Measurements from ENCODE around the gene GSK3A. TPM values are rescaled to one million over a fixed set of nuclear protein-coding genes. Genes with fewer than 3 reads are reported as not detected.

The GSK3A gene
- total RNA-seq, 1 donor from 2014 or later = 5.2 TPM

DNA sequence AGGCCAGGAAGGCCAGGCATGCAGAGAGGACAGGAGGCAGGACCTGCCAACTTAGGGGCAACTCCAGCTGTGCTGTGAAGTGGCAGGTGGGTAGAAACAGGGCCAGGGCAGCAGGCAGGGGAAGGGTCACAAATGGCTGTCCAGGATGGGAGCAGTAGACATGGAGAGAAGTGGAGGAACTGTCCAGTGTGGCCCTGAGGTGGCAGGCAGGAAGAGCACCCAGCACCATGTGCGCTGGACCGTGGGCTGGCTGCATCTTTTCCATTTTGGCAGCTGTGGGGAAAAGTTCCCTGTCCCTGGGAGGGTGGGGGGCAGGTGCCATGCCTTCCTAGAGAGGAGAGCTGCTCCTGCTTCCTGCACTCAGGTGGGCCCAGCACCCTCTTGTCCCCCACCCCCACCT is 38.7 kb downstream of the GSK3A start:
- H3K9ac ChIP-seq (ENCODE audit: low read depth in 1 of 3, low read length in 3 of 3) = no peak overlapping the region
- no peak overlapping the region for H3K27ac ChIP-seq (ENCODE audit: low read depth, low read length)
- peaks cover 9 to 32% (median 9%) of the 10 kb centered on the region in 3 donors for H3K4me1 ChIP-seq (ENCODE audit: control insufficient read depth in 3 of 3, insufficient read depth in 3 of 3, low read length in 3 of 3)
- H3K9me3 ChIP-seq (ENCODE audit: control insufficient read depth in 3 of 3, low read length in 3 of 3) = no peaks in the 10 kb centered on the region
- peaks cover 49 to 80% (median 73%) of the 10 kb centered on the region in 3 donors for H3K36me3 ChIP-seq (ENCODE audit: control insufficient read depth in 3 of 3, insufficient read depth in 3 of 3, low read length in 3 of 3)
- H3K4me3 ChIP-seq (ENCODE audit: low read length in 3 of 3) = no peak overlapping the region
- no peaks in the 10 kb centered on the region for H3K27me3 ChIP-seq (ENCODE audit: control insufficient read depth in 3 of 3, insufficient read depth in 3 of 3, low read length in 3 of 3)

- H3K27me3 ChIP-seq (ENCODE audit: control insufficient read depth in 3 of 3, insufficient read depth in 3 of 3, low read length in 3 of 3) = no peaks in the 10 kb centered on the region
- peaks cover 9 to 32% (median 9%) of the 10 kb centered on the region in 3 donors for H3K4me1 ChIP-seq (ENCODE audit: control insufficient read depth in 3 of 3, insufficient read depth in 3 of 3, low read length in 3 of 3)
- peak overlapping the region; percentile 26 for H3K27ac ChIP-seq (ENCODE audit: low read depth, low read length)
- H3K4me3 ChIP-seq (ENCODE audit: low read length in 3 of 3) = no peak overlapping the region
- H3K9ac ChIP-seq (ENCODE audit: low read depth in 1 of 3, low read length in 3 of 3) = no peak overlapping the region
- peaks cover 47 to 70% (median 66%) of the 10 kb centered on the region in 3 donors for H3K36me3 ChIP-seq (ENCODE audit: control insufficient read depth in 3 of 3, insufficient read depth in 3 of 3, low read length in 3 of 3)
- no peaks in the 10 kb centered on the region for H3K9me3 ChIP-seq (ENCODE audit: control insufficient read depth in 3 of 3, low read length in 3 of 3)
These were observed 40.0 kb downstream of the GSK3A start for GRCh38 chr19:42202290-42202880.

GRCh38 chr19:42201489-42202289 is 40.7 kb downstream of the GSK3A start:
- no peak overlapping the region for H3K4me3 ChIP-seq (ENCODE audit: low read length in 3 of 3)
- peak overlapping the region; percentile 66 for H3K27ac ChIP-seq (ENCODE audit: low read depth, low read length)
- H3K27me3 ChIP-seq (ENCODE audit: control insufficient read depth in 3 of 3, insufficient read depth in 3 of 3, low read length in 3 of 3) = peaks cover 0 to 3% (median 0%) of the 10 kb centered on the region in 3 donors
- H3K9me3 ChIP-seq (ENCODE audit: control insufficient read depth in 3 of 3, low read length in 3 of 3) = no peaks in the 10 kb centered on the region
- H3K9ac ChIP-seq (ENCODE audit: low read depth in 1 of 3, low read length in 3 of 3) = no peak overlapping the region
- H3K36me3 ChIP-seq (ENCODE audit: control insufficient read depth in 3 of 3, insufficient read depth in 3 of 3, low read length in 3 of 3) = peaks cover 42 to 69% (median 63%) of the 10 kb centered on the region in 3 donors
- H3K4me1 ChIP-seq (ENCODE audit: control insufficient read depth in 3 of 3, insufficient read depth in 3 of 3, low read length in 3 of 3) = peaks cover 9 to 32% (median 9%) of the 10 kb centered on the region in 3 donors

- H3K27ac ChIP-seq (ENCODE audit: low read depth, low read length) = no peak overlapping the region
- H3K9ac ChIP-seq (ENCODE audit: low read depth in 1 of 3, low read length in 3 of 3) = no peak overlapping the region
- peaks cover 9 to 32% (median 9%) of the 10 kb centered on the region in 3 donors for H3K4me1 ChIP-seq (ENCODE audit: control insufficient read depth in 3 of 3, insufficient read depth in 3 of 3, low read length in 3 of 3)
- no peaks in the 10 kb centered on the region for H3K9me3 ChIP-seq (ENCODE audit: control insufficient read depth in 3 of 3, low read length in 3 of 3)
- H3K36me3 ChIP-seq (ENCODE audit: control insufficient read depth in 3 of 3, insufficient read depth in 3 of 3, low read length in 3 of 3) = peaks cover 37 to 58% (median 58%) of the 10 kb centered on the region in 3 donors
- H3K4me3 ChIP-seq (ENCODE audit: low read length in 3 of 3) = no peak overlapping the region
- H3K27me3 ChIP-seq (ENCODE audit: control insufficient read depth in 3 of 3, insufficient read depth in 3 of 3, low read length in 3 of 3) = peaks cover 0 to 3% (median 0%) of the 10 kb centered on the region in 3 donors
These were observed 42.2 kb downstream of the GSK3A start for GRCh38 chr19:42200116-42200715.

- Histone ChIP-seq H3K4me1 (ENCODE audit: control insufficient read depth in 3 of 3, insufficient read depth in 3 of 3, low read length in 3 of 3) (peaks cover 9 to 32% (median 9%) of the 10 kb centered on the region in 3 donors), H3K9me3 (ENCODE audit: control insufficient read depth in 3 of 3, low read length in 3 of 3) (no peaks in the 10 kb centered on the region), H3K36me3 (ENCODE audit: control insufficient read depth in 3 of 3, insufficient read depth in 3 of 3, low read length in 3 of 3) (peaks cover 33 to 53% (median 53%) of the 10 kb centered on the region in 3 donors), H3K27me3 (ENCODE audit: control insufficient read depth in 3 of 3, insufficient read depth in 3 of 3, low read length in 3 of 3) (peaks cover 0 to 3% (median 0%) of the 10 kb centered on the region in 3 donors), H3K27ac (ENCODE audit: low read depth, low read length) (no peak overlapping the region), H3K9ac (ENCODE audit: low read depth in 1 of 3, low read length in 3 of 3) (no peak overlapping the region), H3K4me3 (ENCODE audit: low read length in 3 of 3) (no peak overlapping the region)
These were observed 42.8 kb downstream of the GSK3A start for GRCh38 chr19:42199440-42200115.

DNA sequence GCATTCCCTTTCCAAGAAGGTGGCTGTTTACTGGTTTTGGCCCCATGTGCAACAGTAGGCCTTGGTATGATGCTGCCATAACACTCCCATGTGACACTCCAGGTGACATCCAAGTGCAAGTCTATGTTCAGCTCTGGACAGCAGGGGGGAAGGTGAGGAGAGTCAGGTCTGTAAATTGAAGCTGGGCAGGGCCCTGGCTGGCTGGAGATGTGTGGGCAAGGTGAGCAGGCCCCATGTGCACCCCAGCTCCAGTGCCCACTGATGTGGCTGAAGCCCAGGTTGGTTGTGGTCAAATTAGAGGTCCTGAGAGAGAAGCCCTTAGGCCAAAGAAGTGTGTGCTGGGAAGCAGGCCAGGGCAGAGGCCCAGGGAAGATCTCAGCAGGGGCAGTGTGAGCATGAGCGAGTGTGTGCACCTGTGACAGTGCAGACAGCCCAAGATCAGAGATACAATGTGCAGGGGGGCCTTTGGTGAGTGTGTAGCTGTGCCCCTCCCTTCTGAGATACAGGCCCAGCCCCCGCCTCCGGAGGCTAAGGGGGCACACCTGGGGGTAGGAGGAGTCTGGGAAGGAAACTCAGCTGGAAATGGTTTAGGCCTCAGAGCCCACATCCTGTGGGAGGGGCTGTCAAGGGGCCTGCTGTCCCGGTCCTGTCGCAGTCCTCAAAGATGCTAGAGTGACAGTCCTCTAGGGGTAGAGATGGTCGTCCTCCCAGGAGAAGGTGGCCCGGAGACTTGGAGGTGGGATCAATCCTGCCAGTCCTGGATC is 43.5 kb downstream of the GSK3A start:
- peaks cover 9 to 32% (median 9%) of the 10 kb centered on the region in 3 donors for H3K4me1 ChIP-seq (ENCODE audit: control insufficient read depth in 3 of 3, insufficient read depth in 3 of 3, low read length in 3 of 3)
- no peak overlapping the region for H3K9ac ChIP-seq (ENCODE audit: low read depth in 1 of 3, low read length in 3 of 3)
- H3K27me3 ChIP-seq (ENCODE audit: control insufficient read depth in 3 of 3, insufficient read depth in 3 of 3, low read length in 3 of 3) = peaks cover 0 to 3% (median 0%) of the 10 kb centered on the region in 3 donors
- H3K4me3 ChIP-seq (ENCODE audit: low read length in 3 of 3) = no peak overlapping the region
- H3K36me3 ChIP-seq (ENCODE audit: control insufficient read depth in 3 of 3, insufficient read depth in 3 of 3, low read length in 3 of 3) = peaks cover 30 to 53% (median 47%) of the 10 kb centered on the region in 3 donors
- no peaks in the 10 kb centered on the region for H3K9me3 ChIP-seq (ENCODE audit: control insufficient read depth in 3 of 3, low read length in 3 of 3)
- no peak overlapping the region for H3K27ac ChIP-seq (ENCODE audit: low read depth, low read length)

GRCh38 chr19:42197375-42197817 is 45.0 kb downstream of the GSK3A start:
- Histone ChIP-seq H3K27ac (ENCODE audit: low read depth, low read length) (no peak overlapping the region), H3K9ac (ENCODE audit: low read depth in 1 of 3, low read length in 3 of 3) (no peak overlapping the region), H3K4me3 (ENCODE audit: low read length in 3 of 3) (no peak overlapping the region), H3K9me3 (ENCODE audit: control insufficient read depth in 3 of 3, low read length in 3 of 3) (peaks cover 4% of the 10 kb centered on the region in 3 donors), H3K27me3 (ENCODE audit: control insufficient read depth in 3 of 3, insufficient read depth in 3 of 3, low read length in 3 of 3) (peaks cover 0 to 3% (median 0%) of the 10 kb centered on the region in 3 donors), H3K4me1 (ENCODE audit: control insufficient read depth in 3 of 3, insufficient read depth in 3 of 3, low read length in 3 of 3) (peaks cover 7 to 25% (median 9%) of the 10 kb centered on the region in 3 donors), H3K36me3 (ENCODE audit: control insufficient read depth in 3 of 3, insufficient read depth in 3 of 3, low read length in 3 of 3) (peaks cover 24 to 39% (median 35%) of the 10 kb centered on the region in 3 donors)

GRCh38 chr19:42196011-42197001 is 46.1 kb downstream of the GSK3A start:
- Histone ChIP-seq H3K9me3 (ENCODE audit: control insufficient read depth in 3 of 3, low read length in 3 of 3) (peaks cover 4% of the 10 kb centered on the region in 3 donors), H3K27ac (ENCODE audit: low read depth, low read length) (no peak overlapping the region), H3K4me3 (ENCODE audit: low read length in 3 of 3) (no peak overlapping the region), H3K27me3 (ENCODE audit: control insufficient read depth in 3 of 3, insufficient read depth in 3 of 3, low read length in 3 of 3) (peaks cover 0 to 3% (median 0%) of the 10 kb centered on the region in 3 donors), H3K36me3 (ENCODE audit: control insufficient read depth in 3 of 3, insufficient read depth in 3 of 3, low read length in 3 of 3) (peaks cover 22 to 31% (median 26%) of the 10 kb centered on the region in 3 donors), H3K4me1 (ENCODE audit: control insufficient read depth in 3 of 3, insufficient read depth in 3 of 3, low read length in 3 of 3) (peaks cover 5 to 18% (median 9%) of the 10 kb centered on the region in 3 donors), H3K9ac (ENCODE audit: low read depth in 1 of 3, low read length in 3 of 3) (no peak overlapping the region)
